Measurements from ENCODE around the gene ANKRD30A. TPM values are rescaled to one million over a fixed set of nuclear protein-coding genes. Genes with fewer than 3 reads are reported as not detected.
"Not testable (repeated sequence)": the region's sequence is repeated elsewhere in the genome, so short reads cannot be mapped to it uniquely, and the experiment has no call there.

The ANKRD30A gene
- total RNA-seq, 1 donor from 2014 or later: not detected

DNA sequence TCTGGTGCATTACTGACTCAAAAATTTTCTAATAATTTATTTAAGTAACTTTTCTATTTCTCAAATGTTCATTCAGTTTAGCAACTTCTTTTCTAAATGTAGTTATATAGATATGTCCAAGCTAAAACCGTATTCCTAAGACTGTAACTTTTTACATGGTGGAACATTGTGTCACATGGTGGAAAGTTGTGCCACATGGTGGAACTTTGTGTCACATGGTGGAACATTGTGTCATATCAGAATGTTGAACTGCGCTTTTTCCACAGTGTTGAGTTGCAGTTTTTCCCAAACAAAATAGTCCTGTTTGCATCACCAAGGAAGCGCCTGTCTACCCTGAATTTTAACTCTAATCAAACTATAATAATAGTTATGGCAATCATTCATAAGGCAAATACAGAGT lies 109.3 kb downstream of the ANKRD30A start:
- Mint-ChIP-seq H3K4me3 (ENCODE audit: unreplicated experiment) (no peak overlapping the region), H3K9me3 (ENCODE audit: unreplicated experiment) (peaks cover 4% of the 10 kb centered on the region), H3K27me3 (ENCODE audit: unreplicated experiment) (no peaks in the 10 kb centered on the region), H3K36me3 (ENCODE audit: low read depth, unreplicated experiment) (no peaks in the 10 kb centered on the region), H3K27ac (ENCODE audit: unreplicated experiment) (no peak overlapping the region), H3K4me1 (ENCODE audit: unreplicated experiment) (no peaks in the 10 kb centered on the region)
- DNase-seq (ENCODE audit: low spot score): no peak
- no peak for TF ChIP-seq CTCF (IDR thresholded peaks at IDR 0.05; ENCODE audit: unreplicated experiment)

GRCh38 chr10:37236093-37236492 lies 110.7 kb downstream of the ANKRD30A start:
- Mint-ChIP-seq H3K27ac (ENCODE audit: unreplicated experiment) (no peak overlapping the region), H3K4me1 (ENCODE audit: unreplicated experiment) (no peaks in the 10 kb centered on the region), H3K36me3 (ENCODE audit: low read depth, unreplicated experiment) (no peaks in the 10 kb centered on the region), H3K9me3 (ENCODE audit: unreplicated experiment) (peaks cover 9% of the 10 kb centered on the region), H3K4me3 (ENCODE audit: unreplicated experiment) (no peak overlapping the region), H3K27me3 (ENCODE audit: unreplicated experiment) (no peaks in the 10 kb centered on the region)
- no peak for DNase-seq (ENCODE audit: low spot score)
- no peak for TF ChIP-seq CTCF (IDR thresholded peaks at IDR 0.05; ENCODE audit: unreplicated experiment)

- Mint-ChIP-seq H3K36me3 (ENCODE audit: low read depth, unreplicated experiment) (no peaks in the 10 kb centered on the region), H3K27ac (ENCODE audit: unreplicated experiment) (no peak overlapping the region), H3K4me3 (ENCODE audit: unreplicated experiment) (no peak overlapping the region), H3K4me1 (ENCODE audit: unreplicated experiment) (no peaks in the 10 kb centered on the region), H3K27me3 (ENCODE audit: unreplicated experiment) (peaks cover 1% of the 10 kb centered on the region), H3K9me3 (ENCODE audit: unreplicated experiment) (peaks cover 19% of the 10 kb centered on the region)
- TF ChIP-seq CTCF (IDR thresholded peaks at IDR 0.05; ENCODE audit: unreplicated experiment): no peak
- no peak for DNase-seq (ENCODE audit: low spot score)
Measured at GRCh38 chr10:37240223-37240622, 114.8 kb downstream of the ANKRD30A start.

DNA sequence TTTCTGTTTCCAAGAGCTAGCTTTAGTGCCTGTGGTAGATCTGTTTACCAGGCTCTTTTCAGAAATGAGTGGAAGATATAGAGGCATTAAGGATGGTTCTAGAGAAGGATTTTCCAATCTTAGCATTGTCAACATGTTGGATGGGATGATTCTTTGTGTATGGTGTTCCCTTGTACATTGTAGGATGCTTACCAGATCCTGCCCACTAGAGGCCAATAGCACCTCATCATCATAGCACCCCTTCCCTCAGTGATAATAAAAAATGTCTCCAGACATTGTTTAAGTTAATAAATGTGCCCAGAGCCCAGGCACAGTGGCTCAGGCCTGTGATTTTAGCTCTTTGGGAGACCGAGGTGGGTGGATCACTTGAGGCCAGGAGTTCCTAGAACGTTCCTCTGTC lies 121.2 kb downstream of the ANKRD30A start:
- H3K27me3 Mint-ChIP-seq (ENCODE audit: unreplicated experiment): peaks cover 1% of the 10 kb centered on the region
- H3K27ac Mint-ChIP-seq (ENCODE audit: unreplicated experiment): no peak overlapping the region
- H3K4me3 Mint-ChIP-seq (ENCODE audit: unreplicated experiment): no peak overlapping the region
- TF ChIP-seq CTCF (IDR thresholded peaks at IDR 0.05; ENCODE audit: unreplicated experiment): no peak
- peaks cover 43% of the 10 kb centered on the region for H3K9me3 Mint-ChIP-seq (ENCODE audit: unreplicated experiment)
- DNase-seq (ENCODE audit: low spot score): no peak
- no peaks in the 10 kb centered on the region for H3K4me1 Mint-ChIP-seq (ENCODE audit: unreplicated experiment)
- peaks cover 8% of the 10 kb centered on the region for H3K36me3 Mint-ChIP-seq (ENCODE audit: low read depth, unreplicated experiment)

DNA sequence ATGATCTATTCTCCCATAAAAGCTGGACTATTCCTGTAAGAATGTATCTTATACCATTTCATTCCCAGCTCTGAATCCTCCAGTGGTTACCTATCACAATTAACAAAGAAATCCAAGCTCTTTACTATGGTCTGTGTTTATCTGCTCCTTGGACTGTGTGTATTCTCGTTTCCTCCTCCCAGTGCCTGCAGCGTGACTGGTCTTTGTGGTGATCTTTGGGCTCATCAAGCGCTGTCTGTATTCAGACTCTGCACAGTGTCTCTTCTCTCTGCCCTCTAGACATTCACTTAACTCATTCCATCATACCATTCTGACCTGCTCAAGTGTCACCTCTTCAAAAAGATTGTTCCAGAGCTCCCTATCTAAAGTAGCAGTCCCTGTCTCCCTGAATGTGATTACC lies 130.4 kb downstream of the ANKRD30A start:
- not testable (repeated sequence) for DNase-seq (ENCODE audit: low spot score); H3K36me3 Mint-ChIP-seq (ENCODE audit: low read depth, unreplicated experiment); H3K27me3 Mint-ChIP-seq (ENCODE audit: unreplicated experiment); H3K27ac Mint-ChIP-seq (ENCODE audit: unreplicated experiment); H3K4me3 Mint-ChIP-seq (ENCODE audit: unreplicated experiment); H3K4me1 Mint-ChIP-seq (ENCODE audit: unreplicated experiment)
- H3K9me3 Mint-ChIP-seq (ENCODE audit: unreplicated experiment): peaks cover 20% of the 10 kb centered on the region

DNA sequence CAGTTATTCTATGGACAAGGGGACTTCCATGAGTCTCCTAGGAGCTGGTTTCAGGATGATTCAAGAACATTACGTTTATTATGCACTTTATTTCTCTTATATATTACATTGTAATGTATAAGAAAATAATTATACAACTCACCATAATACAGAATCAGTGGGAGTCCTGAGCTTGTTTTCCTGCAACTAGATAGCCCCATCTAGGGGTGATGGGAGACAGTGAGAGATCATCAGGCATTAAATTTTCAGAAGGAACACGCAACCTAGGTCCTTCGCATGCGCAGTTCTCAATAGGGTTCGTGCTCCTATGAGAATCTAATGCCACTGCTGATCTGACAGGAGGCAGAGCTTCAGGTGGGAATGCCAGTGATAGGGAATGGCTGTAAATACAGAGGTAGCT lies 137.9 kb downstream of the ANKRD30A start:
- H3K36me3 Mint-ChIP-seq (ENCODE audit: low read depth, unreplicated experiment): no peaks in the 10 kb centered on the region
- no peaks in the 10 kb centered on the region for H3K4me1 Mint-ChIP-seq (ENCODE audit: unreplicated experiment)
- no peak for TF ChIP-seq CTCF (IDR thresholded peaks at IDR 0.05; ENCODE audit: unreplicated experiment)
- peaks cover 10% of the 10 kb centered on the region for H3K9me3 Mint-ChIP-seq (ENCODE audit: unreplicated experiment)
- H3K27me3 Mint-ChIP-seq (ENCODE audit: unreplicated experiment): no peaks in the 10 kb centered on the region
- no peak overlapping the region for H3K4me3 Mint-ChIP-seq (ENCODE audit: unreplicated experiment)
- DNase-seq (ENCODE audit: low spot score): no peak
- no peak overlapping the region for H3K27ac Mint-ChIP-seq (ENCODE audit: unreplicated experiment)
